Astrocyte (in vitro differentiated cells and primary cell): Measurements from ENCODE around the gene APOB. TPM values are rescaled to one million over a fixed set of nuclear protein-coding genes. Genes with fewer than 3 reads are reported as not detected.

Experiments
- DNase-seq: peaks from one replicate; pipeline ENCODE4 v3.0.0-alpha.2; 2010; ENCODE audit warnings: low read depth
- FAIRE-seq: peaks from 2 replicates; lab custom pipeline; 2011; peaks lifted over from hg19 to GRCh38; lab: Jason Lieb, UNC
- H2AFZ ChIP-seq: 2 replicates; pipeline ENCODE4 v1.6.0; 2012; ENCODE audit warnings: low read depth, low read length, inconsistent platforms
- H3K27ac ChIP-seq: 2 replicates; pipeline ENCODE4 v1.5.1; 2011; ENCODE audit warnings: low read depth, low read length, inconsistent platforms
- H3K27me3 ChIP-seq: 2 replicates; pipeline ENCODE4 v1.6.0; 2011; ENCODE audit warnings: low read length, inconsistent platforms; ENCODE audit not compliant: insufficient read depth
- H3K36me3 ChIP-seq: 2 replicates; pipeline ENCODE4 v1.5.1; 2011; ENCODE audit warnings: low read length, inconsistent platforms; ENCODE audit not compliant: insufficient read depth
- H3K4me1 ChIP-seq: 2 replicates; pipeline ENCODE4 v1.5.1; 2011; ENCODE audit warnings: low read length, inconsistent platforms; ENCODE audit not compliant: insufficient read depth
- H3K4me2 ChIP-seq: 2 replicates; pipeline ENCODE4 v1.6.0; 2012; ENCODE audit warnings: low read length, inconsistent platforms
- H3K4me3 ChIP-seq: 2 replicates; pipeline ENCODE4 v1.5.1; 2011; ENCODE audit warnings: low read depth, mild to moderate bottlenecking, low read length, inconsistent platforms; ENCODE audit not compliant: insufficient read depth
- H3K79me2 ChIP-seq: 2 replicates; pipeline ENCODE4 v1.6.0; 2012; ENCODE audit warnings: mild to moderate bottlenecking, low read length, inconsistent platforms; ENCODE audit not compliant: insufficient read depth
- H3K9ac ChIP-seq: 2 replicates; pipeline ENCODE4 v1.6.0; 2012; ENCODE audit warnings: mild to moderate bottlenecking, low read length, inconsistent platforms
- H3K9me3 ChIP-seq: 2 replicates; pipeline ENCODE4 v1.5.1; 2012; ENCODE audit warnings: low read depth, mild to moderate bottlenecking, low read length, inconsistent platforms; ENCODE audit not compliant: insufficient read depth
- H4K20me1 ChIP-seq: 2 replicates; pipeline ENCODE4 v1.6.0; 2012; ENCODE audit warnings: low read length, inconsistent platforms; ENCODE audit not compliant: insufficient read depth
- H3K27ac Mint-ChIP-seq: one replicate; pipeline ENCODE4 v1.8.0; 2021; ENCODE audit warnings: mild to moderate bottlenecking, mixed read lengths; ENCODE audit not compliant: unreplicated experiment
- H3K27me3 Mint-ChIP-seq: one replicate; pipeline ENCODE4 v1.8.0; 2021; ENCODE audit warnings: low read depth, mixed read lengths; ENCODE audit not compliant: unreplicated experiment
- H3K36me3 Mint-ChIP-seq: one replicate; pipeline ENCODE4 v1.8.0; 2021; ENCODE audit warnings: low read depth, mixed read lengths; ENCODE audit not compliant: unreplicated experiment
- H3K4me1 Mint-ChIP-seq: one replicate; pipeline ENCODE4 v1.8.0; 2021; ENCODE audit warnings: low read depth, mixed read lengths; ENCODE audit not compliant: unreplicated experiment
- H3K4me3 Mint-ChIP-seq: one replicate; pipeline ENCODE4 v1.8.0; 2021; ENCODE audit warnings: mild to moderate bottlenecking, moderate library complexity, mixed read lengths; ENCODE audit not compliant: unreplicated experiment
- H3K9me3 Mint-ChIP-seq: one replicate; pipeline ENCODE4 v1.8.0; 2021; ENCODE audit warnings: mild to moderate bottlenecking, mixed read lengths; ENCODE audit not compliant: unreplicated experiment
- CTCF ChIP-seq: IDR thresholded peaks from 2 replicates; pipeline ENCODE4 v1.5.1; 2011; ENCODE audit warnings: low read depth, mild to moderate bottlenecking, inconsistent platforms, low read length, moderate library complexity; ENCODE audit not compliant: insufficient read depth
- EZH2 ChIP-seq: IDR thresholded peaks from 2 replicates; pipeline ENCODE4 v1.6.1; 2012; ENCODE audit warnings: mild to moderate bottlenecking, low read length, inconsistent platforms; ENCODE audit not compliant: insufficient read depth
- total RNA-seq: library from RNA; stranded (reverse); gene quantifications from 2 replicates; pipeline ENCODE4 v1.2.1, GENCODE V29; 2021

APOB gene
- total RNA-seq, 1 donor from 2014 or later: 0.05 TPM

- H3K4me1 ChIP-seq: no peaks in the 10 kb centered on the region
- no peaks in the 10 kb centered on the region for H3K36me3 Mint-ChIP-seq
- no peak overlapping the region for H3K27ac Mint-ChIP-seq
- H3K9me3 Mint-ChIP-seq: no peaks in the 10 kb centered on the region
- H3K79me2 ChIP-seq: no peaks in the 10 kb centered on the region
- no peaks in the 10 kb centered on the region for H3K4me1 Mint-ChIP-seq
- H3K27ac ChIP-seq: no peak overlapping the region
- H3K4me3 ChIP-seq: no peak overlapping the region
- no peaks in the 10 kb centered on the region for H3K9me3 ChIP-seq
- no peak overlapping the region for H3K9ac ChIP-seq
- H2AFZ ChIP-seq: no peak overlapping the region
- FAIRE-seq: no peak
- TF ChIP-seq EZH2: no peak
- no peak overlapping the region for H3K4me2 ChIP-seq
- H3K4me3 Mint-ChIP-seq: no peak overlapping the region
- DNase-seq: no peak
- peaks cover 21% of the 10 kb centered on the region for H3K27me3 Mint-ChIP-seq
- H3K36me3 ChIP-seq: no peaks in the 10 kb centered on the region
- H4K20me1 ChIP-seq: no peaks in the 10 kb centered on the region
- no peaks in the 10 kb centered on the region for H3K27me3 ChIP-seq
These were observed 15.6 kb downstream of the APOB start for GRCh38 chr2:21028021-21028947.

GRCh38 chr2:21026479-21027282, 17.2 kb downstream of the APOB start:
- Histone ChIP-seq H3K9me3 (no peaks in the 10 kb centered on the region), H3K4me3 (no peak overlapping the region), H3K36me3 (no peaks in the 10 kb centered on the region), H3K4me1 (no peaks in the 10 kb centered on the region), H3K79me2 (no peaks in the 10 kb centered on the region), H3K27me3 (no peaks in the 10 kb centered on the region), H3K4me2 (no peak overlapping the region), H4K20me1 (no peaks in the 10 kb centered on the region), H3K27ac (no peak overlapping the region), H2AFZ (no peak overlapping the region), H3K9ac (no peak overlapping the region)
- Mint-ChIP-seq H3K9me3 (no peaks in the 10 kb centered on the region), H3K4me3 (no peak overlapping the region), H3K4me1 (no peaks in the 10 kb centered on the region), H3K27ac (no peak overlapping the region), H3K27me3 (peaks cover 29% of the 10 kb centered on the region), H3K36me3 (no peaks in the 10 kb centered on the region)
- no peak for TF ChIP-seq CTCF
- no peak for TF ChIP-seq EZH2
- DNase-seq: no peak
- FAIRE-seq: no peak

GRCh38 chr2:21025690-21026478, 18.0 kb downstream of the APOB start:
- peaks cover 29% of the 10 kb centered on the region for H3K27me3 Mint-ChIP-seq
- Histone ChIP-seq H3K4me1 (no peaks in the 10 kb centered on the region), H3K79me2 (no peaks in the 10 kb centered on the region), H2AFZ (no peak overlapping the region), H3K9me3 (no peaks in the 10 kb centered on the region), H3K27ac (no peak overlapping the region), H3K27me3 (no peaks in the 10 kb centered on the region), H3K9ac (no peak overlapping the region), H3K4me3 (no peak overlapping the region), H3K4me2 (no peak overlapping the region), H4K20me1 (no peaks in the 10 kb centered on the region), H3K36me3 (no peaks in the 10 kb centered on the region)
- no peak for FAIRE-seq
- no peak overlapping the region for H3K27ac Mint-ChIP-seq
- H3K4me1 Mint-ChIP-seq: no peaks in the 10 kb centered on the region
- no peaks in the 10 kb centered on the region for H3K9me3 Mint-ChIP-seq
- TF ChIP-seq CTCF (no peak), EZH2 (no peak)
- no peak overlapping the region for H3K4me3 Mint-ChIP-seq
- no peaks in the 10 kb centered on the region for H3K36me3 Mint-ChIP-seq
- no peak for DNase-seq
